Activated naive CD8-positive, alpha-beta T cell (primary cell): ENCODE results near the gene TMBIM4.
"Not testable (repeated sequence)": the region's sequence is repeated elsewhere in the genome, so short reads cannot be mapped to it uniquely, and the experiment has no call there.

Source experiments
- H3K27ac Mint-ChIP-seq: one replicate; pipeline ENCODE4 v1.8.0; 2021; ENCODE audit warnings: mixed read lengths
- H3K27me3 Mint-ChIP-seq: one replicate; pipeline ENCODE4 v1.8.0; 2021; ENCODE audit warnings: mixed read lengths
- H3K36me3 Mint-ChIP-seq: one replicate; pipeline ENCODE4 v1.8.0; 2021; ENCODE audit warnings: mixed read lengths
- H3K4me1 Mint-ChIP-seq: one replicate; pipeline ENCODE4 v1.8.0; 2021; ENCODE audit warnings: low read depth, mixed read lengths
- H3K4me3 Mint-ChIP-seq: one replicate; pipeline ENCODE4 v1.8.0; 2021; ENCODE audit warnings: mild to moderate bottlenecking, mixed read lengths
- H3K9me3 Mint-ChIP-seq: one replicate; pipeline ENCODE4 v1.8.0; 2021; ENCODE audit warnings: low read depth, mixed read lengths

TMBIM4 gene

GRCh38 chr12:66190519-66191370, 20.9 kb upstream of the TMBIM4 start:
- peaks cover 5% of the 10 kb centered on the region for H3K36me3 Mint-ChIP-seq
- no peaks in the 10 kb centered on the region for H3K9me3 Mint-ChIP-seq
- no peak overlapping the region for H3K27ac Mint-ChIP-seq
- H3K4me3 Mint-ChIP-seq, result peak overlapping the region; percentile 2
- peaks cover 3% of the 10 kb centered on the region for H3K4me1 Mint-ChIP-seq
- peaks cover 49% of the 10 kb centered on the region for H3K27me3 Mint-ChIP-seq

DNA sequence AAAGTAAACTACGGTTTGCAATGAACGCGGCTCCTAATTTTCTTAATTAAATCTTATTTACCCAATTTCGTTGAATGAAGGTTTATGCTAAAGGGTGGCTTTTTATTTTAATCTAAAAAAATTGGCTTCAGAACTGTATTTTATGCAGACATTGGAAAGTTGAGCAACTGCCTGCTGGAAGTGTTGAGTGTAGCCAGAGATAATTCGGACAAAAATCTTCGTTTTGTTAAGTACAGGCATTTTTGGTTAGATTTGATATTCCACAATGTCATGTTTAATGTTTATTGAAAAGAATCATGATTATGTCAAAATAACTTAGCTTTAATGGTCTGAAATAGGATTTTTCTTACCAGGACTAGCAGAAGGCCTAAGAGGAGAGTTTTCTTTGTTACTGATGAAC, 20.1 kb upstream of the TMBIM4 start:
- H3K27me3 Mint-ChIP-seq, result peaks cover 50% of the 10 kb centered on the region
- H3K4me3 Mint-ChIP-seq, result peak overlapping the region; percentile 72
- H3K4me1 Mint-ChIP-seq, result peaks cover 3% of the 10 kb centered on the region
- no peak overlapping the region for H3K27ac Mint-ChIP-seq
- no peaks in the 10 kb centered on the region for H3K9me3 Mint-ChIP-seq
- H3K36me3 Mint-ChIP-seq, result peaks cover 5% of the 10 kb centered on the region

DNA sequence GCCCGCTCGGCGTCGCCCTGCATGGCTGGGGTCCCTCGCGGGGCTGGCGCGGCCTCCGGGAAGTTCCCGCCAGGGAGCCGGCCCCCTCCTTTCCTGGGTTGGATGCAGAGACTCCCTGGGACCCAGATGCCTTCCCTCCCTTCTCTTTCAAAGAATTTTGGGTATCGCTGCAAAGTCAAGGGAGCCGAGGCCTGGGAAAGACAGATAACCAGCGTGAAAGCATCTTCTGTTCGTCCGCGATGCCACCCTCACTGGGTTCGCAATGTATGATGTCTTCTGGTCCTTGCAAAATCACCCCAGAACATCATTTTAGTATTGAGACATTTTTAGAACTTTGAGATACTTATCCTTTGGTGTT, 19.7 kb upstream of the TMBIM4 start:
- H3K4me3 Mint-ChIP-seq, result peak overlapping the region; percentile 72
- H3K36me3 Mint-ChIP-seq, result peaks cover 8% of the 10 kb centered on the region
- H3K4me1 Mint-ChIP-seq, result peaks cover 3% of the 10 kb centered on the region
- peaks cover 52% of the 10 kb centered on the region for H3K27me3 Mint-ChIP-seq
- peaks cover 4% of the 10 kb centered on the region for H3K9me3 Mint-ChIP-seq
- no peak overlapping the region for H3K27ac Mint-ChIP-seq

DNA sequence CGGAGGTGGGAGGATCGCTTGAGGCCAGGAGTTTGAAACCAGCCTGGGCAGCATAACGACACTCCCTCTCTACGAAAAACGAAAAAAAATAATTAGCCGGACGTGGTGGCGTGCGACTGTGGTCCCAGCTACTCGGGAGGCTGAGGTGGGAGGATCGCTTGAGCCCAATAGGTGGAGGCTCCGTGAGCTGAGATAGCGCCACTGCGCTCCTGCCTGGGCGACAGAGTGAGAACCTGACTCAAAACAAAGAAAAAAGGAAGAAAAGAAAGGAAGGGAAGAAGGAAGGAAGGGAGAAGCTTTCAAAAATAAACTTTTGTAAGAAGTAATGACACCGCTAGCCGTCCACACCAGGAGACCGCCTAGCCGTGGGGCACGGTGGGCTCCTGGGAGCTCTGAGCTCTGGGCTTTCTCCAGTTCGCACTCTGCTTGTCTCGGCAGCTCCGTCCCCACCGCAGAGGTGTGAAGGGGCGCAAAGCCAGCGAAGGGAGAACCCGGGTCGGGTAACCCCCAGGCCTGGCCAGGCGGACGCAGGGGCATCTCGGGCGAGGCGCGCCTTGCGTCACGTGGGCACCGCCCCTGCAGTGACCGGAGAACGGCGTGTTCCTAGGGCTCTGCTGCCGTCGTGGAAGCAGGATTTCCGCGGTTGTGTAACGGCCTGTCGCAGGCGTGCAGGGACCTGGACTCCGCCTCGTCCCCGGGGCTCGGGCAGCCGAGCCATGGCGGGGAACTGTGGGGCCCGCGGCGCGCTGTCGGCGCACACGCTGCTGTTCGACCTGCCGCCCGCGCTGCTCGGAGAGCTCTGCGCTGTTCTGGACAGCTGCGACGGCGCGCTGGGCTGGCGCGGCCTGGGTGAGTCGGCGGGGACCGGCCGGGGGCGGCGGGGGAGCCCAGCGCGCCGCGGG, 19.0 kb upstream of the TMBIM4 start, which contains the start of gene IRAK3:
TSS of gene IRAK3 (plus strand) at position 631 of the 902 bp plus-strand sequence. CDS start at position 717, 86 bp downstream.
- Mint-ChIP-seq H3K36me3 (peaks cover 10% of the 10 kb centered on the region), H3K27ac (no peak within 1 kb of the TSS), H3K27me3 (peaks cover 53% of the 10 kb centered on the region), H3K9me3 (peaks cover 6% of the 10 kb centered on the region), H3K4me1 (peaks cover 3% of the 10 kb centered on the region), H3K4me3 (peak within 1 kb of the TSS; percentile 85)

- Mint-ChIP-seq H3K4me3 (peak overlapping the region; percentile 85), H3K27me3 (peaks cover 57% of the 10 kb centered on the region), H3K4me1 (peaks cover 3% of the 10 kb centered on the region), H3K27ac (no peak overlapping the region), H3K36me3 (peaks cover 10% of the 10 kb centered on the region), H3K9me3 (peaks cover 6% of the 10 kb centered on the region)
Observed at GRCh38 chr12:66187821-66188220, 18.0 kb upstream of the TMBIM4 start.

DNA sequence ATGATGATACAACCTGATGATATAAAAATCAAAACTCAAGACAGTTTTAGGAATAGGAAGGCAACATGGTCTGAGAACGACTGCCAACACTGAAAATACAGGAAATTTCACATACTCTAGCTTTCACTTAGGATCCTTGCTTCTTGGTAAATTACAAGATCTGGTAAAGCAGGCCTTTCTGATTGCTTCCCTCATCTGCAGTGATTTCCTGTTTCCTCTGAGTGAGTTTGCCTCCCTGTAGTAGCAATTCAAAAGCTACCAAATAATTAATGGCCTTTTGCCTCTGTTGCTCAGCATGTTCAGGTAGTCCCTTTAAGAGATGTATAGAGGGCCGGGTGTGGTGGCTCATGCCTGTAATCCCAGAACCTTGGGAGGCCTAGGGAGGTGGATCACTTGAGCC, 17.2 kb upstream of the TMBIM4 start:
- H3K36me3 Mint-ChIP-seq, result peaks cover 10% of the 10 kb centered on the region
- peaks cover 3% of the 10 kb centered on the region for H3K4me1 Mint-ChIP-seq
- H3K4me3 Mint-ChIP-seq, result no peak overlapping the region
- peak overlapping the region; percentile 1 for H3K27ac Mint-ChIP-seq
- H3K27me3 Mint-ChIP-seq, result peaks cover 59% of the 10 kb centered on the region
- peaks cover 6% of the 10 kb centered on the region for H3K9me3 Mint-ChIP-seq

DNA sequence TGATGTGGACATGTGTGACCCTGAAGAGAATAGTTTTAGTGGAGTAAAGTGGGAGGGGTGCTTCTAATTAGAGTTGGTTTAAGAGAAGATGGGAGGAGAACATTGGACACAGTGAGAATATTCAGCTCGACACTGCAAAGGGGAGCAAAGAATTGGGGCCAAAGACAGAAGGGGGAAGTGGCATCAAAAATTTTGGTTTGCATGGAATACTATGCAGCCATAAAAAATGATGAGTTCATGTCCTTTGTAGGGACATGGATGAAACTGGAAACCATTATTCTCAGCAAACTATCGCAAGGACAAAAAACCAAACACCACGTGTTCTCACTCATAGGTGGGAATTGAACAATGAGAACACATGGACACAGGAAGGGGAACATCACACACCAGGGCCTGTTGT, 15.0 kb upstream of the TMBIM4 start:
- H3K27ac Mint-ChIP-seq, H3K9me3 Mint-ChIP-seq, H3K4me3 Mint-ChIP-seq, H3K36me3 Mint-ChIP-seq, H3K4me1 Mint-ChIP-seq: not testable (repeated sequence)
- H3K27me3 Mint-ChIP-seq, result peaks cover 40% of the 10 kb centered on the region

DNA sequence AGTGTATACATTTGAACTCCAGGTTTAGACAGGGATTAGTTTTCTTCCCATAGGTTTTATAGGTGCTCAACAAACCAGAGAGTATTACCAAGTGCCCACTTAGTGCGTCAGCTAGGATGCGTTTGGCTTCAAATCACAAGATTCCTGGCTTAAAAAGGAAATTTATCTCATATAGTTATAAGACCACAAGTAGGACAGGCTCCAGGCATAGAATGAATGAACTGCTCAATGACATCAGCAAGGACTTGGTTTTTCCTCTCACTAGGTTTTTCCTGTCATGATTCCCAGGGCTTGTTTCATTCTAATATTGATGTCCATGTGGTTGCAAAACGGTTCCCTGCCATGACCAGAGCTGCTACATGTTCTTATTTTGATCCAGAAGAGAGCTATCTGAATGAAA, 13.2 kb upstream of the TMBIM4 start:
- no peak overlapping the region for H3K27ac Mint-ChIP-seq
- no peaks in the 10 kb centered on the region for H3K4me1 Mint-ChIP-seq
- H3K27me3 Mint-ChIP-seq, result peaks cover 37% of the 10 kb centered on the region

GRCh38 chr12:66176105-66176900, 6.5 kb upstream of the TMBIM4 start:
- H3K4me1 Mint-ChIP-seq, result peaks cover 2% of the 10 kb centered on the region

More for the DNA sequence above, 13.2 kb upstream of the TMBIM4 start:
- Mint-ChIP-seq H3K9me3 (peaks cover 6% of the 10 kb centered on the region), H3K4me3 (no peak overlapping the region), H3K36me3 (peaks cover 9% of the 10 kb centered on the region)

DNA sequence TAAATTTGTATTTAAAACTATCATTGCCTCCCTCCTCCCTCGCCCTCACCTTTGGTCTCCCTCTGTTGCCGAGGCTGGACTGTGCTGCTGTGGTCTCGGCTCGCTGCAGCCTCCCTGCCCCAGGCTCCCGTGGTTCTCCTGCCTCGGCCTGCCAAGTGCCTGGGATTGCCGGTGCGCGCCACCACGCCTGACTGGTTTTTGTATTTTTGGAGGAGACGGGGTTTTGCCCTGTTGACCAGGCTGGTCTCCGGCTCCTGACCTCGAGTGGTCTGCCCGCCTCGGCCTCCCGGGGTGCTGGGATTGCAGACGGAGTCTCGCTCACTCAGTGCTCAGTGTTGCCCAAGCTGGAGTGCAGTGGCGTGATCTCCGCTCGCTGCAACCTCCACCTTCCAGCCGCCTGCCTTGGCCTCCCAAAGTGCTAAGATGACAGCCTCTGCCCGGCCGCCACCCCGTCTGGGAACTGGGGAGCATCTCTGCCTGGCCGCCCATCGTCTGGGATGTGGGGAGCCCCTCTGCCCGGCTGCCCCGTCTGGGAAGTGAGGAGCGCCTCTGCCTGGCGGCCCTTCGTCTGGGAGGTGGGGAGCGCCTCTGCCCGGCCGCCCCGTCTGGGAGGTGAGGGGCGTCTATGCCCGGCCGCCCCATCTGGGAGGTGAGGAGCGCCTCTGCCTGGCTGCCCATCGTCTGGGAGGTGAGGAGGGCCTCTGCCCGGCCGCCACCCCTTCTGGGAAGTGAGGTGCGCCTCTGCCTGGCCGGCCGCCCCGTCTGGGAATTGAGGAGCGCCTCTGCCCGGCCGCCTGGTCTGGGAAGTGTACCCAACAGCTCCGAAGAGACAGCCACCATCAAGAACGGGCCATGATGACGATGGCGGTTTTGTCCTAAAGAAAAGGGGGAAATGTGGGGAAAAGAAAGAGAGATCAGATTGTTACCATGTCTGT, 4.9 kb upstream of the TMBIM4 start:
- not testable (repeated sequence) for H3K9me3 Mint-ChIP-seq, H3K27ac Mint-ChIP-seq, H3K27me3 Mint-ChIP-seq, H3K36me3 Mint-ChIP-seq, H3K4me3 Mint-ChIP-seq
- H3K4me1 Mint-ChIP-seq, result peaks cover 11% of the 10 kb centered on the region

More at GRCh38 chr12:66176105-66176900, 6.5 kb upstream of the TMBIM4 start:
- no peak overlapping the region for H3K27ac Mint-ChIP-seq
- H3K36me3 Mint-ChIP-seq, result no peaks in the 10 kb centered on the region
- no peak overlapping the region for H3K4me3 Mint-ChIP-seq
- H3K27me3 Mint-ChIP-seq, result peaks cover 9% of the 10 kb centered on the region
- no peaks in the 10 kb centered on the region for H3K9me3 Mint-ChIP-seq

DNA sequence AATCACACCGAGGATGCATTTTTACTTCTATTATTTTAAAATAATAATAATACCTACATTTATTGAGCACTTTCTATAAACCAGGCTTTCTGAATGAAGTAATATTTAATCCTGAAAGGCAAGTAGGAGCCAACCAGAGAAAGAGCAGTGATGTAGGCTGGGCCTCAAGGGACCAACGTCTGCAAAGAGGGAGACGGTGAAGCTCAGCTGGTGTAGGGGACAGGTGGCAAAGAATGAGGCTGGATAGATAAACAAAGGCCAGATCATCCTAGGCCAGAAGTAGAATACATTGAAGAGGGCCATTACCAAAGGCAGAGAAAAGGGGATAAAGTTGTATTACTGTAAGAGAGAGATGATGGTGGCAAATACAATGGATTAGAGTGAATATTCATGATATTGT, 810 bp upstream of the TMBIM4 start:
- H3K9me3 Mint-ChIP-seq, result peaks cover 3% of the 10 kb centered on the region
- H3K27me3 Mint-ChIP-seq, result peaks cover 2% of the 10 kb centered on the region
- H3K4me1 Mint-ChIP-seq, result peaks cover 43% of the 10 kb centered on the region
- H3K4me3 Mint-ChIP-seq, result peak overlapping the region; percentile 96
- peaks cover 16% of the 10 kb centered on the region for H3K36me3 Mint-ChIP-seq
- H3K27ac Mint-ChIP-seq, result peak overlapping the region; percentile 98

DNA sequence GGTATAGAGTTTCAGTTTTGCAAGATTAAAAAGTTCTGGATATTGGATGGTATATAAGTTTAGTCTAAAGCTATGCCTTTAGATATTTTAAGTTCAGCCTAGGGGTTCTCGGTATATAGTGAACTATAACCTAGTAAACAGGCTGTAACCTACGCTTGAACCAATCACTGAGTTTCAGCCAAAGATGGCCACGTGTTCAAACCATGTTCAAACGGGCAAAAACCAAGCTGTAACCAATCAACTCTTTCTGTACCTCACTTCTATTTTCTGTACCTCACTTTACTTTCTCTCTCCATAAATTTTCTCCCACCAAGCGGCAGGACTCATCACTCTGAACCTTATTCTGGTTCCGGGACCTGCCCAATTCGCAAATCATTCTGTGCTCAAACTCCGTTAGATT, 1.4 kb downstream of the TMBIM4 start:
- Mint-ChIP-seq H3K9me3 (peaks cover 6% of the 10 kb centered on the region), H3K4me1 (peaks cover 64% of the 10 kb centered on the region), H3K36me3 (peaks cover 26% of the 10 kb centered on the region), H3K4me3 (peak overlapping the region; percentile 96), H3K27me3 (peaks cover 2% of the 10 kb centered on the region), H3K27ac (peak overlapping the region; percentile 98)

DNA sequence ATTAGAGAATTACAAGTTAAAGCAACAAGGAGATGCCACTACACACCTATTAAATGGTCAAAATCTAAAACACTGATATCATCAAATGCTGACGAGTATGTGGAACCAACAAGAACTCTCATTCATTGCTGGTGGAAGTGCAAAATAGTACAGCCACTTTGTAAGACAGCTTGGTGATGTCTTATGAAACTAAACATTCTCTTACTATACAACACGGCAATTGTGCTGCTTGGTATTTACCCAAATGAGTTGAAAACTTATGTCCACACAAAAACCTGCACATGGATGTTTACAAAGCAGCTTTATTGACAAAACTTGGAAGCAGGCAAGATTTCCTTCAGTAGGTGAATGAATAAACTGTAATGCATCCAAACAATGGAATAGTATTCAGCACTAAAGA, 3.2 kb downstream of the TMBIM4 start:
- peak overlapping the region; percentile 59 for H3K4me3 Mint-ChIP-seq
- no peaks in the 10 kb centered on the region for H3K27me3 Mint-ChIP-seq
- peaks cover 32% of the 10 kb centered on the region for H3K36me3 Mint-ChIP-seq
- H3K9me3 Mint-ChIP-seq, result peaks cover 10% of the 10 kb centered on the region
- H3K27ac Mint-ChIP-seq, result no peak overlapping the region
- H3K4me1 Mint-ChIP-seq, result peaks cover 77% of the 10 kb centered on the region

GRCh38 chr12:66165141-66165540, 4.7 kb downstream of the TMBIM4 start:
- Mint-ChIP-seq H3K27me3 (no peaks in the 10 kb centered on the region), H3K9me3 (peaks cover 10% of the 10 kb centered on the region), H3K4me1 (peaks cover 74% of the 10 kb centered on the region), H3K36me3 (peaks cover 32% of the 10 kb centered on the region), H3K4me3 (peak overlapping the region; percentile 2), H3K27ac (no peak overlapping the region)
